GM21619 (cell line): Measurements from ENCODE around the gene ZFHX2.
"Not testable (repeated sequence)": the region's sequence is repeated elsewhere in the genome, so short reads cannot be mapped to it uniquely, and the experiment has no call there.

ENCODE experiments used
- ATAC-seq: cut with Tn5 transposase; IDR thresholded peaks from one replicate; pipeline ENCODE4 v1.9.1; 2021; ENCODE audit not compliant: unreplicated experiment

Gene ZFHX2

DNA sequence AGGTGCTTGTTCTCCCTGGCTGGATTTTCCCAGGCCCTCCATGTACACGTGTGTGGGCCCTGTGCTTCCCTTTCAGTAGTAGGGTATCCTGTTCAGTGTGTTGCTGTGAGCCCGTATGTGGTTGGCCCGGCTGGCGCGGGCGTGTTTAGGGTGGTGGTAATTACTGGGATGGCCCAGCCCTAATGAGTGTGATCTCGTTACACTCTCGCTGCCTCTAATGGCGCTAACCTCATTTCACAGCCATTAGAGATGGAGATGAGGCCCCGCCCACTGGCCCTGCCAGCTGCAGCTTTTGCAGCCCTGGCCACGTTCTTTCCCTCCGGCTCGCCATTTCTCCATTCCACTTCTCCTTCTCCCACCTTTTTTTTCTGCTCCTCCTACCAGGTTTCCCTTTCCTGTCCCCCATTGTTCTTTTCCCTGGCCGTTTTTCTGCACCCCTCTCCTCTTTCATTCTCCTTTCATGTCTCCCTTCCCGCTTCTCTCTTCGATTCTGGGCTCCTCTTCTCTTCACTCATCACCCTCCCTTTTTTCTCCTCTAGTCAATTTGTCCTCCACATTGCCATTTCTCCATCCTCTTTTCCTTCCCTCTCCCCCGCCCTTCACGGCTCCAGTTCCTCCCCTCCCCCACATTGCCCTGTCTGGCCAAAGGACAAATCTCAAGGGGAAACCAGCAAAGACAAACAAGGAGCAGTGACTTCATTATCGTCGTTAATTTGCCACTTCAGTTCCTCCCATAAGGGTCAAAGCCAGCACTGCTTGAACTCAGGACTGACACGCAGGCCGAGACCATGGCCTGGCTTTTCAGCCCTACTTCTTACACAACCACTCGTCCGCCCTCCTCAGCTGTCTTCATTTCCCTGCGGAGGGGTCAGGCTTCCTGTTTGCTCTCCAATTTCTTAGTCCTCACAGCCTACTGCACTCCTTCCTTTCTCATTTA lies 6.8 kb downstream of the ZFHX2 start:
- no peak for ATAC-seq

DNA sequence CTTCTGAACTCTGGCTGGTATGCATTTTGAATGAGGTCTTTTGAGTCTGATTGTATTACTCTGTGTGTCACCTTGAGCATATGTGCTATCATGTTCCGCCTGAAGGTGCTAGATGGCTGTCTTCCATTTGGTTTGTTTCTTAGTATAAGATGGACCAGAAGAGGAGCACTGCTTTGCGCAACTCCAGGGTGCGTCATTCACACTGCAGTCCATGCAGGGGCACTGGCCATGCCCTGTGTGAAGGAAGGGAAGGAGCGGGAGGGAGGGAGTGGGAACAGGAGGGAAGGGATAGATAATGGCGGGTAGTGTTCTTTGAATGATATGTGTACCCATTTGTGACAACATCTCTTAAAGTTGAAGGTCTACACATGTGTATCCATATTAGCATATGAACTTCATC lies 8.2 kb downstream of the ZFHX2 start:
- ATAC-seq: no peak

DNA sequence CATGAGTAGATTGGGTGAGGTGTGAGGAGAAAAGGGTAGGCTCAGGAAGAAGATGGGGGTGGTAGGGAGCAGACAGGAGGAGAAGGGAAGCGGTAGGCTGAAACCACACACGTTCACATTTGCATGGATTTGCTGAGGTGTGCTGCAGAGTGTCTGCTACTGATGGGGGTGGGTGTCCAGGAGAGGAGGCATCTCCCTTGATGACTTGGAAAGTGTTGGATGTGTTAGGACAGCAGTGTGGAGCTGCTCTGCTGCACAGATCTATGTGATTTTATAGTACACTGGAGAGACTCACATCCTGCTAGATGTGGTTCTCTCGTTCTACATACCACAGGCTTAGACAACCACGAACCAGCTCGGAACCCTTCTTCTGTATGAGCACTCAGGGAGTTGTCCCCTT lies 9.3 kb downstream of the ZFHX2 start:
- no peak for ATAC-seq

DNA sequence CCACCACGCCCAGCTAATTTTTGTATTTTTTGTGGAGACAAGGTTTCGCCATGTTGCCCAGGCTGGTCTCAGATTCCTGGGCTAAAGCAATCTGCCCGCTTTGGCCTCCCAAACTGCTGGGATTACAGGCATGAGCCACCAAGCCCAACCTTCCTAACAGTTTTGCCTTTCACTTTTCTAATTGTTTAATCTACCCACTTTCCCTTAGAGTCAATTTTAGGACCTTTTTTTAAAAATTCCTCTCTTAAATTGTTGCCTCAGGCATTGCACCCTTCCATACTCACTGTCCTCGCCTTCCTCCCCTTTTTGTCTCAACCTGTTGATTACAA lies 11.5 kb downstream of the ZFHX2 start:
- no peak for ATAC-seq

DNA sequence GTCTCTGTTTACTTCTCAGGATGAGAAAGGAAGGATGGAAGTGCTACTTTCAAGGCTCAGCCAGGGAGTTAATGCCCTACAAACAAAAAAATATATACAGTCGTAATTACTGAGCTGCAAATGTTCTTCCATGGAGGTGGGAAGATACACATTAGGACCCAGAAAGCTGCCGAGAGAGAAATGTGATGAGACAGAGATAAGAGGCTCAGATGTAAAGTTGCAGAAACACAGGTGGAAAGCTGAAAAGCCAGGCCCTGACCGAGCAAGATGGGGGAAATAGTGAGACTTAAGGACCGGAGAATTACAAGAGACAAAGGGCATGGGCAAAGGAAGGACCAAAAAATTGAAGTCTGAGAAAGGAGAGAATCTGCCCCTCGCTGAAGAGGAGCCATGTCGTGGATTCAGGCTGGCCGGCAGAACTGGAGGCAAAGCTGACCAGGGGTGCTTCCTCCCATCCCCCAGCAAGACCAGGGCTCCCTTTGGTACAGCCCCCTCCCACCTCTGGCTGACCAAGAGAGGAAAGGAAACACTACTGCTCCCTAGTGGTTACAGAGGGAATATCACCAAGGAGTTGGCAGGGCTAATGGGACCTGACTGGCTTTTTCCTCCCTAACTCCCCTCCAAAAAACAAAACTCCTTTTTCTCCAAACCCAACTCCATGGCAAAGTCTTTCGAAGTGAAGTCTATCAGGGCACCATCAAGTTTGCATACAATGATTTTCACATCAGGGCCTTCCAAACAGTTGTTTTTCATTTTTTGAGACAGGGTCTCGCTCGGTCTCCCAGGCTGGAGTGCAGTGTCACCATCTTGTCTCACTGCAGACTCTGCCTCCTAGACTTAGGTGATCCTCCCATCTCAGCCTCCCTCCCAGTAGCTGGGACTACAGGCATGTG lies 12.1 kb downstream of the ZFHX2 start:
- no peak for ATAC-seq

DNA sequence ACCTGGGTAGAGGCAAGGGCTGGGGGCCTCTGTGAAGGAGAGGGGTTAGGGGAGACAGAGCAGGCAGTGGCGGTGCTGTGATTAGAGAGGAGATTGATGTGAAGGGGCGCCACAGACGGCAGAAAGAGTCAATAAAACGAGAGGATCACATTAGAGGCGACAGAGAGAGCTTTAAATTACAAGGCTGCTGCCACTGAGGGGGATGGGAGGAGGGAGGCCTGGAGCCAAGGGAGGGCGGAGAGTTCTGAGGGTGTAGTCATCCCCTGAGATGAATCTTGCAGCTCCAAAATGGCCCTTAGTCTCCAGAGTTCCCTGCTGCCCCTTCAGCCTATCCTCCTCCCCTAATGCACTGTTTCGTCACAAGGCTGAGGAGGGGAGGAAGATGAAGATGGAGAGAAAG lies 12.8 kb downstream of the ZFHX2 start:
- ATAC-seq: no peak

DNA sequence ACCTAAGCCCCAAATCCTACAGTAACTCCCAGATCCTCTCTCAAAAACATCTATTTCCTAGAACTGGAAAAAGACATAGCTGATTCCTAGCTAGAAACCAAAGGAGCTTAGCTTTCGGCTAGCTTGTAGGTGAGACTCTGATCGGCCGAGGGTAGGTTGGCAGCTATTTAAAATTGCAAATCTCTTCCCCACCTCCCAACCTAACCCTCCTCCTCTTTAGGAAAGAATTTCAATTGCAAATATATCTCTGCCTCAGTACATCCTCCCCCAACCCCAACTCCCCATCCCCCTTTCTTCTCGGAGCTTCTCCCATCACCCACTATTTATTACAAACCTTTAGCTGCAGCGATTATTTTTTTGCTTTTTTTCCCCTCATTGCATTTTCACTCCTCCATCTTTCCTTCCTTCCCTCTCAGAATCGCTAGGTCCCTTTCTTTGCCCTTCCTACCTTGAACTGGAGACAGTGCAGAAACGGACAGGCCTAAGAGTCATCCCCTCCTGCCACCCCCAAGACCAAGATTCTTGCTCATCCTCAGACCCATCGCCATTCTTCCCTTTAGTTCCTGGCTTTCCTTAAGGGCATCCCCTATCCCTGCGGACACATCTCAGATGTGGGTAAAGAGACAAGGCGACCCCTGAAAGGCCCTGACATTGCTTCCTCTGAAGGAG lies 13.4 kb downstream of the ZFHX2 start:
- no peak for ATAC-seq

DNA sequence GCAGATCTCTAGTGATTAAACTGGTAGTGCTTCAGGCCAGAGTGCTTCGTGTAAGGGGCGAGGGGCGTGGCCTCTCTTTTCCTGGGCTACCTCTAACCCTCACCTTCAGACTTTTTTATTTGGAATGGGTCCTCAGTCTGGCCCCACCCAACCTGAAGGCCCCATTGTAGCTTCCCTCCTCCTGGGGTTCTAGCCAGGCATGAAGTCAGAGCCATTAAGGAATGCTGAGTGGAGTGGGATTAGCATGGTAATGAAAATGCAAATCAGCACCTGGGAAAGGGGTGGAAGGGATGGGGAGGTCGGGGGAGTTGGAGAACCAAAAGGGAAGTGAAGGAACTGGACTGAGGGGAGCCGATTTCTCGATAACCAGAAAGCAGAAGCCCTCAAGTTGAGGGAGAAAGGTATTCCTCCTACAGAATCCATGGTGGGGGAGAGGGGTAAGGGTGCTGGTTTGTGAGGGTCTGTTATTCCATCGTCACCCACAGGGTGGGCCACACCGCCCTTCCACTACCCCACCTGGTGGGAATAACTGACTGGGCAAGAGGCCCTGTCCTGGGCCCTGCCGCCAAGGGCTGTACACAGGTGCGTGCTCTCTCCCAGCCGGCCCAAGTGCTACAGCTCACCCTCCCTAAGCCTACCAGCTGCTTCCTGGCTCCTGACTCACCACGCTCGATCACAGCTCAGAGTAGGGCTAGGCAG lies 14.1 kb downstream of the ZFHX2 start:
- no peak for ATAC-seq

DNA sequence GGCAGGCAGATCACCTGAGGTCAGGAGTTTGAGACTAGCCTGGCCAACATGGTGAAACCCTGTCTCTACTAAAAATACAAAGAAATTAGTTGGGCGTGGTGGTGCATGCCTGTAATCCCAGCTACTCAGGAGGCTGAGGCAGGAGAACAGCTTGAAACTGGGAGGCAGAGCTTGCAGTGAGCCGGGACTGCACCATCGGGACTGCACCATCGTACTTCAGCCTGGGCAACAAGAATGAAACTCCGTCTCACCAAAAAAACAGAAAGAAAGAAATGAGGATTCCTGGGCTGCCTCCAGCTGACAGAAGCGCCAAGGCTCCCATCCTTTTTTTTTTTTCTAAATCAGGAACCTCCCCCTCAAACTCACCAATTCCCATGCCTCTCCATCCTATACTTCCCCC lies 14.7 kb downstream of the ZFHX2 start:
- ATAC-seq: not testable (repeated sequence)

DNA sequence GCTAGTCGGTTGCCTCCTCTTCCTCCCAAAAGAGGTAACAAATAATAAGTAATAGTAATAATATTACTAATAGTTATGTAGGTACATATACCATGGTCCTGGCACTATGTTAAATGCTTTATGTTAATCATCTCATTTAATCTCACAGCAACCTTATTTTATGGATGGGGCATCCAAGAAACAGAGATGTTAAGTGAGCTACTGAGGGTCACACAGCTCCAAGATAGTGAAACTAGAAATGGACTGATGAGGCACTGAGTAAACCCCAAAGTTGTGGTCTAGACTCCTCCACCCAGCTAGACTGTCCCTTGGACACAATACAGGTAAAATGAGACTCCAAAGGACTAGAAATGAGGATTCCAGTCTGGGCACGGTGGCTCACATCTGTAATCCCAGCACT lies 15.1 kb downstream of the ZFHX2 start:
- no peak for ATAC-seq

DNA sequence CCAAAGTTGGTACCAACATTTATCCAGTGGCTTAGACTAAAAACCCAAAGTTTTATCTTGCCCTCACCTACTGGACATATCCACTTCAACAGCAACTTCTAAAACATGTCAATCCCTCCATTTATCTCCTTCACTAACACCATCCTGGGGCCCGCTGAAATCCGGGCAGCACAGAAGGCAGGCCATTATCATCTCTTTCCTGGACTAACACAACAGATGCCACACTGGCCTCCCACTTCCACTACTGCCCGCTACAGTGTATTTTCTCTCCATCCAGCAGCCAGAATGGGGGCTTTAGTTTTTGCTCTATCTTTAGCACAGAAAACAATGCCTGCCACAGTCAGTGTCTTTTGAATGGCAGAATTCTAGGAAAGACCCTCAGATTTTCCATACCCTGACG lies 15.6 kb downstream of the ZFHX2 start:
- no peak for ATAC-seq

DNA sequence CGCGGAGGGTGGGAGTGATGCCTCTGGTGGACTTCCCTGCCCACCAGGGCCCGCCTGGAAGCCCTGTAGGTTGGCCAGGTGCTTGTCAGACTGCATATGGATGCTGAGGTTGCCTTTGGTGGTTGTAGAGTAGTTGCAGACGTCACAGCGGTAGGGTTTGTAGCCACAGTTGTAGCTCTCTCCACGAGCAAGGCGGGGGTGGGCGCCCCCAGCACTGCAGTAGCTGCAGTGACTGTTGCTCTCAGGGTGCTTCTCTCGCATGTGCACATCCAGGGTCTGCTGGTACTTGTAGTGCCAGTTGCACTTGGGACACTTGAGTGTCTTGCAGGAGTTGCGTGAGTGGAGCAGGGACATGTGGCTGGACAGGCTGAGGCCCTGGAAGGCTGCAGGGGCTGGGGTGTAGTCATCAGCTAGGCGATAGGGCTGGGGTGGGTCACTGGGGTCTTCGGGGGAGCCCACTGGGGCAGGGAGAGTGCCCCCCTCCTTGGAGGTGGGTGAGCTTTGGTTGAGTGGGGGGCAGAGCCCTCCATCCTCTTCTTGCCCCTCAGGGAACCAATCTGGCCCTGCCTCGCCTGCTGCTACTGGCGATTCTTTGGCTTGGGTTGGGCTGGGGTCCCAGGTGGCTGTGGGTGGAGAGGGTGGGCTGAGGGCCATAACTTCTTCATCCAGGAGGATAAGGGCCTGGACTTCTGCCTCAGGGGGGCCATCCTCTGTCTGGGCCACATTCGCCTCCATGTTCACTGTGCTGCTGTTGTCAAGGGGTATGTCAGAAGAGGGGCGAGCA lies 17.7 kb downstream of the ZFHX2 start:
- ATAC-seq: no peak

DNA sequence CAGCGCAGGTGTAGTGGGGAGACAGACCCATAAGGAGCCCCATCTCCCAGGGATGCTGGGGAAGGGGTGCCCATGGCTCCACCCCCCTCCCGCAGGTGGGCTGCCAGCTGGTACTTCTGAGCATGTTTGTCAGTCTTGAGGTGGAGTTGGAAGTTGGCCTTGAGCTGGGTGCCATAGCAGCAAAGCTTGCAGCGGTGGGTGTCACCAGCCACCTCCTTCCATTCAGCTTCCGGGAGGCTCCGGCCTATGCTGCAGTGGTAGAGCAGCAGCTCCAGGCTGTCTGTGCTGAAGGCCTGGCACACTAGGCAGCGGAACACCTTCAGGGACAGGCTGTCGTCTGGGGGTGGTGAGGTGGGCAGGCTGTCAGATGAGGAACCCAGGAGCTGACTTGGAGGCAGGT lies 18.9 kb downstream of the ZFHX2 start:
- ATAC-seq: no peak

DNA sequence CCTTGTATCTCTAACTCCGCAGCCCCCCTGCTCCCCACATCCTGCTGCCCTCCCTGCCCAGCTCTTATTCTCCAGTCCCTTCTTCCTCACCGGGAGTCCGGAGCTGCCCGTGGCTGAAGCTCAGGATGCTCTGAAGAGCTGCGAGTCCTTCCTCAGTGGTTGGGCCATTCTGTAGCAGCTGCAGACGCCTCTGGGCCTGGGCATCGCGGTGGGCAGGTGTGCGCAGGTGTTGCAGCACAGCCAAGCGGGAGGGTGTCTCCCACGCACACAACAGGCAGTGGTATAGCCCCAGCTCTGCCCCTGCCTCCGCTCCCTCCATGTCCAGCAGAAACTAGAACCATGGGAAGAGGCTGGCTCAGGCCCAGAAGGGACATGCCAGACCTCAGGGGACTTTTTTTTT lies 20.2 kb downstream of the ZFHX2 start:
- no peak for ATAC-seq

DNA sequence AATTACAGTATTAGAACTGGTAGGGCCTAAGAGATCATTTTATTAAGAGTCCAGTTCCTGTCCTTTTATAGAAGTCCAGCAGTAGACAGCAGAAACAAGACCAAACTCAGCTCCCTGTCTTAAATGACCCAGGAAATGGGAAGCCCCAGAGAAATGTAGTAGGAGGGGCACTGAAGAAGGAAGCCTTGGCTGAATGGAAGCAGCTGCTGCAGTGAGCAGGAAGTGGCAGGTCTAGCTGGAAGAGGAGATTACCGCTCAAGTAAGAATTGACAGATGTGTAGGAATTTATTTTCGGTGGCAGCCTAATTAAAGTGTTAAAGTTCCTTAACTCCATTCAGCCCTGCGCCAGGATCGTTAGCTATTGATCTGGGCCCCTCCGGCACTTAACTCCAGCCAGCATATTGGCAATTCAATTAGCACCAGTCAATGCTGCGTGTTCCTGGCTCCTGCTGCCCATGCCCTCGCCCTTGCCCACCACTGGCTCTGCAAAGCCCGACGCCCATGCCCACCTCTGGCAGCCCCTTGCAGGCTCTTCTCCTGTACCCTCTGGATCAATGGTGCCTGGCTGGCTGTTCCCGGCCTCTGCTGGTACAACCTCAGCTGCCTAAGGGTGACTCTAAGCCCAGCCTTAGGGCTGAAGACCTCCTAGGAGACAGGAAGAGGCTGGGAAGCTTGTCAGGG lies 21.1 kb downstream of the ZFHX2 start:
- ATAC-seq: no peak

DNA sequence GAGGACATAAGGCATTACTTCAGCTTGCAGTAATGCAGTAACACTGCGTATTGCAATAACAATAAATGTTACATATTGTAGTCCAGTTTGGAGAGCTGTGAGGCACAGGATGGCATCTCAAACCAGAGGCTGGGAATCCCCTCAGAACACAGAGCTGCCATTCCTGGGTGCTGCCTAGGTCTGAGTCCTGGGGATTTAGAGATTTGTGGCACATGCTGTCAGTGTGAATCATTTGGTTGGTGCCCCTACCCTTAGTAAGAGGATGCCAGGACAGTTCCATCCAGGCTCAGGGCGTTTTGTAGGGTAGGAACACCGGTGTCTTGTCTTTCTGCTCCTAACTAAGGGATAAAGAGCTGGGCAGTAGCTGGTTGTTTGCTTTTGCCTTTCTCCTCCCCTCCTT lies 22.5 kb downstream of the ZFHX2 start:
- ATAC-seq: no peak

DNA sequence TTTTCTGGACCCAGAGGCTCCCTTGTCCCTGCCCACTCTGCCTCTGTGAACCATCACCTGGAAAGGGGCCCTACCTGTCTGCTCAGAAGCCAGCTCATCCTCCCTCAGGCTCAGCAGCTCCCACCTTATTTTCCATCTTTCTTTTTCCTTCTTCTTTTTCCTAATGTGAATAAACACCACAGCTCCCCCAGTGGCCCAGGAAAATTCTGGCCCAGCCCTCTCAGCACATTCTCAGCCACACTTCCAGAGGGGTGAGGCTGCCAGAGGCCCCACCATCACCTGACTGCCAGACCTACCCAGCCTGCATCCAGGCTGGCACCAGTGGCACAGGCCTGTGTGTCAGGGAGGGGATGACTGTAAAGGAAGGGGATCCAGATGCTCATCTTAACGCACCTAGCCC lies 23.0 kb downstream of the ZFHX2 start:
- no peak for ATAC-seq

DNA sequence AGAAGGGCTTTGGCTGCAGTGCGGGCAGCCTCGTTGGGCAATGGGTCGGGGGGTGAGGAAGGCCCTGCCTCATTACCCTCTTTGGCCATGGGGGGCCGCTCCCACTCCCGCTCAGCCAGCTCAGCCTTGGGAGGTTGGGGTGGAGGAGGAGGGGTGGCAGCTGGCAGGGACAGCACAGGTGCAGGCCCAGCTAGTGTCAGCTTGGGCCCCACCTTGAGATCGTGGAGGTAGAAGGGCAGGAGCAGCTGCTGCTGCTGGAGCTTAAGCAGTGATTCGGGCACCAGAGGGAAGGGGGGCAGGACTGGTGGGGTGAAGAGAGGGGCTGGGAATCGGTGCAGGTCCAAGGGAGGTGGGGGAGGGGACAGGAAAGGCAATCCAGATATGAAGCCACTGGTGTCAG lies 26.0 kb downstream of the ZFHX2 start:
- ATAC-seq: no peak

DNA sequence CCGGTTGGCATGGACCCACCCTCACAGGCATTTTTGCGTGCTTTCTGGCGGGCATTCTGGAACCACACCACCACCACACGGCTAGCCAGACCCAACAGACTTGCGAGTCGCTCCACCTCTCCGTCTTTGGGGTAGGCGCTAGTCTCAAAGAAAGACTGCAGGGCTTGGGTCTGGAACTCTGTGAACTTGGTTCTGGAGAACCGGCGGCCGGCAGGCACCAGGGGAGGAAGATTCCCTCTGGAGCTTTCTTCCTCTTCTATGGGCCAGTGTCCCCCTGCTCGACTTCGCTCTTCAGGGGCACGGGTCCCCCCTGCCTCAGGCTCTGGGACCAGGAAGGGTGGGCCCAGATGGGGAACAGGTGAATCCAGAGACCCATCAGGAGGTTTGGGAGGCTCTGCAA lies 26.6 kb downstream of the ZFHX2 start:
- no peak for ATAC-seq
